Common myeloid progenitor, CD34-positive (primary cell): ENCODE measurements around the gene OR51B2.

Experiments used
- CTCF ChIA-PET: fragments of 350-600 bp; sonication (Branson Sonifier 250); formaldehyde crosslinking; loops from one replicate; lab custom pipeline; 2021; ENCODE audit warnings: antibody characterized with exemption; lab: Charles Lee
- POLR2A ChIA-PET: fragments of 350-600 bp; sonication (Branson Sonifier 250); formaldehyde crosslinking; loops from one replicate; lab custom pipeline; 2021; ENCODE audit warnings: antibody characterized with exemption; lab: Charles Lee
- DNase-seq, 3 donors: peaks; one replicate each; pipeline versions ENCODE4 v3.0.0 to v3.0.0-alpha.2; 2013
- H3K27ac ChIP-seq, 2 experiments: 1 replicate in 1 of 2; 2 replicates in 1 of 2; pipeline ENCODE4 v1.7.0; 2013; ENCODE audit warnings: inconsistent platforms in 2 of 2, low read length in 2 of 2, mild to moderate bottlenecking in 2 of 2, low read depth in 1 of 2, moderate library complexity in 1 of 2; ENCODE audit not compliant: severe bottlenecking in 2 of 2, insufficient read depth in 1 of 2, poor library complexity in 1 of 2
- H3K27me3 ChIP-seq, 5 experiments: replicated peaks in 2 of 5; 1 replicate in 3 of 5; 2 replicates in 2 of 5; pipeline versions ENCODE4 v1.6.1 to v1.7.0; 2013; ENCODE audit warnings: low read length in 4 of 5, mild to moderate bottlenecking in 2 of 5, moderate library complexity in 2 of 5, inconsistent platforms in 1 of 5; ENCODE audit not compliant: insufficient read depth in 5 of 5, control insufficient read depth in 4 of 5
- H3K36me3 ChIP-seq, 4 experiments: 1 replicate in 2 of 4; 2 replicates in 2 of 4; pipeline versions ENCODE4 v1.6.1 to v1.7.0; 2013; ENCODE audit warnings: low read length in 3 of 4, control low read depth in 1 of 4, mild to moderate bottlenecking in 1 of 4; ENCODE audit not compliant: control insufficient read depth in 4 of 4, insufficient read depth in 4 of 4
- H3K4me1 ChIP-seq, 4 experiments: 1 replicate in 3 of 4; 2 replicates in 1 of 4; pipeline versions ENCODE4 v1.6.1 to v1.7.1; 2013; ENCODE audit warnings: low read length in 3 of 4, mild to moderate bottlenecking in 3 of 4, control low read depth in 1 of 4, inconsistent platforms in 1 of 4, moderate library complexity in 1 of 4; ENCODE audit not compliant: control insufficient read depth in 4 of 4, insufficient read depth in 4 of 4; ENCODE audit errors: control extremely low read depth in 1 of 4
- H3K4me3 ChIP-seq, 7 experiments: 1 replicate in 4 of 7; 2 replicates in 3 of 7; pipeline versions ENCODE4 v1.5.1 to v1.7.0; 2013; ENCODE audit warnings: mild to moderate bottlenecking in 7 of 7, low read length in 6 of 7, moderate library complexity in 6 of 7, inconsistent platforms in 2 of 7, low read depth in 2 of 7, control low read depth in 1 of 7; ENCODE audit not compliant: insufficient read depth in 4 of 7, control insufficient read depth in 1 of 7; ENCODE audit errors: extremely low read depth in 1 of 7
- H3K9me3 ChIP-seq, 5 experiments: 1 replicate in 4 of 5; 2 replicates in 1 of 5; pipeline versions ENCODE4 v1.6.1 to v1.7.1; 2013; ENCODE audit warnings: low read length in 4 of 5, mild to moderate bottlenecking in 2 of 5, inconsistent platforms in 1 of 5, low read depth in 1 of 5, moderate library complexity in 1 of 5; ENCODE audit not compliant: control insufficient read depth in 4 of 5, insufficient read depth in 2 of 5; ENCODE audit errors: control extremely low read depth in 1 of 5
- WGBS: methylation state at CpG from one replicate; pipeline ENCODE4 v1.1.5; 2013; ENCODE audit not compliant: insufficient coverage; 5-methylcytosine and 5-hydroxymethylcytosine counted together

The OR51B2 gene

GRCh38 chr11:5288906-5289550, 35.1 kb downstream of the OR51B2 start:
- H3K4me3 ChIP-seq: no peak overlapping the region
- 100% methylated on average over 6 of the region's 6 CpGs for WGBS
- H3K4me1 ChIP-seq: peaks cover 0 to 6% (median 0%) of the 10 kb centered on the region in 4 experiments
- DNase-seq: no peak
- CTCF ChIA-PET: interaction anchor here (0.6 to 5.4 kb wide), 7 partner anchors 9 to 164 kb away, joined by 3 to 67 read pairs (median 3); no protein-coding TSS in a partner anchor
- H3K9me3 ChIP-seq: no peaks in the 10 kb centered on the region
- POLR2A ChIA-PET: no interaction called here
- H3K36me3 ChIP-seq: no peaks in the 10 kb centered on the region
- no peaks in the 10 kb centered on the region for H3K27me3 ChIP-seq
- peak overlapping the region in 1 of 2 experiments; percentile 35 for H3K27ac ChIP-seq

- H3K9me3 ChIP-seq: no peaks in the 10 kb centered on the region
- no peak overlapping the region for H3K4me3 ChIP-seq
- POLR2A ChIA-PET: no interaction called here
- 100% methylated on average over 3 of the region's 7 CpGs for WGBS
- CTCF ChIA-PET: interaction anchor here (0.6 to 5.4 kb wide), 6 partner anchors 9 to 163 kb away, joined by 3 to 67 read pairs (median 4); no protein-coding TSS in a partner anchor
- no peaks in the 10 kb centered on the region for H3K36me3 ChIP-seq
- peak overlapping the region in 1 of 2 experiments; percentile 49 for H3K27ac ChIP-seq
- peak in 2 of 3 donors; percentile 49 to 72 for DNase-seq
- peaks cover 0 to 6% (median 0%) of the 10 kb centered on the region in 4 experiments for H3K4me1 ChIP-seq
- H3K27me3 ChIP-seq: no peaks in the 10 kb centered on the region
Measured at GRCh38 chr11:5288108-5288905, 35.8 kb downstream of the OR51B2 start.

GRCh38 chr11:5286901-5287300, 37.2 kb downstream of the OR51B2 start:
- 100% methylated on average over 1 of the region's 3 CpGs for WGBS
- H3K4me3 ChIP-seq: no peak overlapping the region
- H3K27ac ChIP-seq: no peak overlapping the region
- ChIA-PET CTCF (interaction anchor here (5.4 kb wide), 1 partner anchor 82 kb away, joined by 67 read pairs; no protein-coding TSS in a partner anchor), POLR2A (no interaction called here)
- H3K36me3 ChIP-seq: no peaks in the 10 kb centered on the region
- no peaks in the 10 kb centered on the region for H3K9me3 ChIP-seq
- no peaks in the 10 kb centered on the region for H3K27me3 ChIP-seq
- no peak for DNase-seq
- peaks cover 0 to 15% (median 0%) of the 10 kb centered on the region in 4 experiments for H3K4me1 ChIP-seq

- H3K4me1 ChIP-seq: peaks cover 0 to 19% (median 0%) of the 10 kb centered on the region in 4 experiments
- H3K9me3 ChIP-seq: no peaks in the 10 kb centered on the region
- no CpG with 5 or more reads among the region's 1 CpG for WGBS
- ChIA-PET POLR2A (no interaction called here), CTCF (interaction anchor here (0.9 kb wide), 1 partner anchor 223 kb away, joined by 3 read pairs; the partner anchor contains the start of gene UBQLN3)
- no peaks in the 10 kb centered on the region for H3K36me3 ChIP-seq
- H3K4me3 ChIP-seq: no peak overlapping the region
- DNase-seq: no peak
- H3K27ac ChIP-seq: peak overlapping the region in 1 of 2 experiments; percentile 1
- no peaks in the 10 kb centered on the region for H3K27me3 ChIP-seq
Measured at GRCh38 chr11:5286351-5286750, 37.7 kb downstream of the OR51B2 start.

GRCh38 chr11:5285703-5286340, 38.3 kb downstream of the OR51B2 start:
- ChIA-PET CTCF (interaction anchor here (0.9 kb wide), 1 partner anchor 224 kb away, joined by 3 read pairs; the partner anchor contains the start of gene UBQLN3), POLR2A (no interaction called here)
- Histone ChIP-seq H3K4me1 (peaks cover 0 to 24% (median 5%) of the 10 kb centered on the region in 4 experiments), H3K27me3 (no peaks in the 10 kb centered on the region), H3K4me3 (no peak overlapping the region), H3K27ac (peak overlapping the region in 1 of 2 experiments; percentile 1), H3K36me3 (no peaks in the 10 kb centered on the region), H3K9me3 (no peaks in the 10 kb centered on the region)
- WGBS: 89% methylated on average over 2 of the region's 4 CpGs
- DNase-seq: peak in 2 of 3 donors; percentile 12 to 28

- Histone ChIP-seq H3K9me3 (no peaks in the 10 kb centered on the region), H3K27me3 (no peaks in the 10 kb centered on the region), H3K36me3 (no peaks in the 10 kb centered on the region), H3K4me1 (peaks cover 0 to 31% (median 11%) of the 10 kb centered on the region in 4 experiments), H3K27ac (no peak overlapping the region), H3K4me3 (no peak overlapping the region)
- DNase-seq: peak in 2 of 3 donors; percentile 54 to 74
- 100% methylated on average over 2 of the region's 2 CpGs for WGBS
- POLR2A ChIA-PET: no interaction called here
- CTCF ChIA-PET: interaction anchor here (1.0 kb wide), 1 partner anchor 54 kb away, joined by 4 read pairs; no protein-coding TSS in a partner anchor
Measured at GRCh38 chr11:5284637-5285036, 39.5 kb downstream of the OR51B2 start.
